Activated CD8-positive, alpha-beta memory T cell treated with anti-CD3 and anti-CD28 coated beads, Interleukin-2, amount 50 U/mL, for 1 hour (primary cell): Measurements from ENCODE around the gene SFT2D3.

Source experiments
- DNase-seq: peaks from one replicate; pipeline ENCODE4 v3.0.0-alpha.2; 2020; ENCODE audit errors: extremely low read depth

The SFT2D3 gene

DNA sequence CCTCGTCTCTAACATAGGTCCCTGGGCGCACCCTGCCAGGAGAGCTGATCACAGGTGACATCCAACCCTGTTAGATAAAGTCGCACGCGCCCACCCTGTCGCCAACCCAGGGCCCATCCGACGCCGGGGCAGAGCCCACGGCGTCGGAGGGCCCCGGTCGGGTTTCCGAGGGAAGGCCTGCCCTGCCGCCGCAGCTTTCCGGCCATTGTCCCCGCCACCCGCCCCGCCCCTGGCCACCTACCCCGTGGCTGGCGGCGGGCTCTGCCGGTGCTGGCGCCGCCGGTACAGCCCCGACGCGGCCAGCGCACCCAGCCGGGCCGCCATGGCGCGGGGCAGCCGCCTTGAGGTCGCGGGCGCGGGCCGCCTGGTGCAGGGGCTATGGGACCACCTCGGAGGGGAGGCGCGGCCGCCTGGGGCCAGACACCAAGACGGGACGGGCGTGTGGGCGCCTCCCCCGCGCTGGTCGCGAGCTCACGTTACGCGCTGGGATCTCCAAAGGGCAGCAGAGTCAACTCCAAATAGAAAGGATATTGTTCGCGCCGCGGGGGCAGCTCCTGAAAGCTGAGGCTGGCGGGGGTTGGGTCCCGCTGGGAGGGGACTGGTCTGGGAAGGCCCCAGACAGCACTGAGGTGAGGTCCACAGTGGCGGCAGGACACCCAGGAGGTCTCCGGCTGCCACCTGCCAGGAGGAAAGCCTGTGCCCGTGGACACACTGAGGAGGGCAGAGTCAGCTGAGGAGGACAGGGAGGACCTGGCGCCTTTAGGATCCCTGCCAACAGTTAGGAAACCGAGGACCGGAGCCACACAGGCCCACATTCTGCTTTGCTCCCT is 37.0 kb upstream of the SFT2D3 start:
- no peak for DNase-seq

DNA sequence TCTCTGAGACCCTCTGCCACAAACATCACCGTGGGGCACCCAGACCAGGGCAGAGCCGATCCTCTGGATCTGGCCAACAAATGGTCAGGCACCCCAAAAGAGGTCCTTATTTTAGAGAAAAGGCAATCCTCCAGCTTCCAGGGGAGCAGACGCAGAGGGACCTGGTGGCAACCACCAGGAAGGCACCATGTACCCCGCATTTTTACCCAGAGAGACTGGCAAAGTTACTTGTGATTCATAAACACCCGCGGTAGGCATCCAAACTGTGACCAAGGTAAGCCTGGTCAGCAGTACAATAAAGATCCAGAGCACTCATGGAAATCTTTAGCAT is 36.4 kb upstream of the SFT2D3 start:
- DNase-seq: no peak

GRCh38 chr2:127665267-127665893 is 35.9 kb upstream of the SFT2D3 start:
- DNase-seq: no peak

DNA sequence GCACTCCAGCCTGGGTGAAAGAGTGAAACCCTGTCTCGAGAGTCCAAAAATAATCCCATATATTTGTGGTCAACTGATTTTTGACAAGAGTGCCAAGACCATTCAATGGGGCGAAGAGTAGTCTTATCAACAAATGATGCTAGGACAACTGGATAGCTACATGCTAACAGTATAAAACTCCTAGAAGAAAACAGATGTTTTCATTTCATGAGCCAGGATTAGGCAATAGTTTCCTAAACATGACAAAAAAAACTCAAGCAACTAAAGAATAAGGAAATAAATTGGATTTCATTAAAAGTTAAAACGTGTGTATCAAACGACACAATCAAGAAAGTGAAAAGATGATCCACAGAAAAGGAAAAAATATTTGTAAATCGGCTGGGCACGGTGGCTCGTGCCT is 32.2 kb upstream of the SFT2D3 start:
- no peak for DNase-seq

GRCh38 chr2:127670055-127670956 is 31.0 kb upstream of the SFT2D3 start:
- no peak for DNase-seq

DNA sequence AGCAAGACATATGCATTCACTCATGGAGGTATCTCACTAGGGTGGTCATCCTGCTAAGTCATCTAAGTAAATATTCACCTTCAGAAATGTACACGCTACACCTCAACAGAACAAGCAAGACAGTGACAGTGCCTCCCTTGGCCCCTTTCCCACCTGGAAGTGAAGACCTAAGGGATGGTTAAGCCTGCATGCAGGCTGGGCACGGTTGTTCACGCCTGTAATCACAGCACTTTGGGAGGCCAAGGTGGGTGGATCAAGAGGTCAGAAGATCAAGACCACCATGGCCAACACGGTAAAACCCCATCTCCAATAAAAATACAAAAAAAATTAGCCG is 30.4 kb upstream of the SFT2D3 start:
- no peak for DNase-seq

DNA sequence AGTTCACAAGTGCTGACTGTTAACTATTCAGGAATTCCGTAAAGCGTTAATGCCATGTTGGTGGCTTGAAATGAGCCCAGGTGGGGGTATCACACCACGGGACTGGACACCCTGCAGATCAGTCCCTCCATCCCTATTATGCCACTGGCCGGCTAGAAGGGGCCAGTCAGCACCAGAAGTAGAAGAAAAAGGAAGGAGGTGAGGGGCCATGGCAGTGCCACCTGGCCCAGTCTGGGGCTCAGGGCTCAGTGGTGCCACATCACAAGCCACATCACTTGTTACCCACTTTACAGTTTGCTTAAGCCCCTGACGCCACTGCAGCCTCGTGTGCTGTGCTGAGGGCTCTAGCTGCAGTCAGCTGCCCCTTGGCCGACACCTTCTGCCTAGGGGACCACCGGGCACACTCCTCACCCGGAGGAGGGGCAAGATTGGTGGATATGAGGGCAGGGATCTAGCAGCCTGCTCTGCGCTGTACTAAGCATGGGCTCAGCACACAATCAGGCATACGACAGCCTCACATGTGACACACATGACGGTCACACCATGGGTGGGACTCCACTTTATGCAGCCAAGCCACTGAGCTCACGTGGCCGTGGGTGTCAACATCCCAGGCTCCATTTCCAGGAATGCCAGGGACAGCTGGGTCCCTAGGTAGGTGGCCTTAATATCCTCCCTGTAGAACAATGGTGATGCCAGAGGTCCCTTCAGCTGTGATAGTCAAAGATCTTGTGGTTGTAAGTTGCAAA is 29.6 kb upstream of the SFT2D3 start:
- DNase-seq: no peak

- no peak for DNase-seq
Observed at GRCh38 chr2:127672341-127673224, 28.7 kb upstream of the SFT2D3 start.

GRCh38 chr2:127673291-127674069 is 27.8 kb upstream of the SFT2D3 start:
- no peak for DNase-seq

DNA sequence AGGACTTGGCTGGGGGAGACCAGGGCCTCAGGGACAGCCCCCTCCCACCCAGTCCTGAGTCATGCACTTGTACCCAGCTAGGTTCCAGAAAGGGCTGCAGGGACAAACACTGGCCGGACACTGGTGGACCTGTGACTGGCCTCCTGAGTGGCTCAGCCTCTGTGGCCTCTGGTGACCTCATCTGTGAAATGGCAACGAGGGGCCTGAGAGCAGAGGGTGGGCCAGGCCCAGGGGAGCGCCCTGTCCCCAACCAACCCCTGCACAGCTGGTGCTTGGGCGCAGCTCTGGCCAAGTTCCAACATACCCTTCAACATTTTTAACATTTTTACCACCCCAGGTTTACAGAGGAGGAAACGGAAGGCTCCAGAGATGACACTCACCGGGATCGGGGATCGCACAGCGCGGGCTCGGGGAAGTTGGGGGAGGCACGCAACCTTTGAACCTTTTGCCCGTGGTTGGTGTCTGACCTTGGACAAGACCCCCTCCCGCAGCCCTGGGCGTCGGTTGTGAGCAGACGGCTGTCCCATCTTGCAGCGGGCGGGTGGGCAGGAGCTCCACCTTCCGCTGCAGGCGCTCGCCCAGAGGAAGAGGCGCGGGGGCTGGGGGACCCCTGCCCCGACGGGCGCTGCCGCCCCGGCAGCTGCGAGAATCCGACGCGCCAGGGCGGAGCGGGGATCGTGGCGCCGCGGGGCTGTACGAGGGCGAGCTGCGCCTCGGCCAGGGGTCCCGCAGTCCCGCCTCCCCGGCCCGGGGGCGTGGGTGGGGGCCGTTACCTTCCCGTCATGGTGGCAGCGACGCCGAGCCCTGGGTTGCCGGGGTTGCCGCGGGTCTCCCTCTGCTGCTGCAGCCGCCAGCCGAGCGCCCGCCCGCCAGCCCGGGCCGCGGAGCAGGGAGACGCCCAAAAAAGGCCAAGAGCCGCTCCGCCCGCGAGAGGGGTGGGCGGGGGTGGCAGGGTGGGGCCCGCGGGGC is 26.8 kb upstream of the SFT2D3 start:
- DNase-seq: no peak

- no peak for DNase-seq
Observed at GRCh38 chr2:127675331-127676261, 25.7 kb upstream of the SFT2D3 start, which contains the start of gene LIMS2. LIMS2 (minus strand) TSS chr2:127675530; CDS start chr2:127675024, 506 bp downstream.

DNA sequence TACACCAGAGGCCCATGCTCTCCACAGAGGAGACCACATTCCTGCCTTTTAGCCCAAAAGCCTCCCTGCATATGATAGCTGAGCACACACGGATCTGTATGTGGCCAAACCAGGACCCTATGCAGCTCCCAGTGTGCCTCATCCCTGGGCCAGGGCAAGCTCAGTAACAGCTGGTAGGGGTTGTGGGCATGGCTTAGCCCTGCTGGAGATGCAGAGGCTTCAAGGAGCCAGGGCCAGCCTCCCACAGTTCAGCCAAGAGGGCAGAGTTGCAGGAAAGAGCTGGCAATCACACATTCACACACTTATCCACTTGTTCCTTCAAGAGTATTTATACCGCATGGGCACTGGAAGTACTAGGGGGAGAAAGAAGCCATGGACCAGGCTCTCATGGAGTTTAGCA is 24.4 kb upstream of the SFT2D3 start:
- DNase-seq: no peak

DNA sequence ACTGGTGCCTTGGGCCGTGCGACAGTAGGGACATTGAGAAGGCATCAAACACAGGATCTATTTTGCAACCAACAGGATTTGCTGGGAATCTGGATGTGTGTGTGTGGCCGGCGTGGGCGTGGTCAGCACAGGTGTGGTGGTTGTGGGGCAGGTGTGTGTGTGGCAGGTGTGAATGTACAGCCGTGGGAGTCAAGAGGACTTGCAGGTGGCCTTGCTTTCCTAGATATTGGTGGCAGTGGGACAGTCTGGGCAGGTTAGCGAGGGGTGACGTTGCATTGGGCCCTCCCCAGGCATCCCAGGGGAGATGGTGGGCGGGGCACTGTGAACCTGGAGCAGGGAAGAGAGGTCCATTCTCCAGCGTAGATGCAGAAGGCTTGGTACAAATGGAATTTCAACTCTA is 22.8 kb upstream of the SFT2D3 start:
- DNase-seq: no peak

DNA sequence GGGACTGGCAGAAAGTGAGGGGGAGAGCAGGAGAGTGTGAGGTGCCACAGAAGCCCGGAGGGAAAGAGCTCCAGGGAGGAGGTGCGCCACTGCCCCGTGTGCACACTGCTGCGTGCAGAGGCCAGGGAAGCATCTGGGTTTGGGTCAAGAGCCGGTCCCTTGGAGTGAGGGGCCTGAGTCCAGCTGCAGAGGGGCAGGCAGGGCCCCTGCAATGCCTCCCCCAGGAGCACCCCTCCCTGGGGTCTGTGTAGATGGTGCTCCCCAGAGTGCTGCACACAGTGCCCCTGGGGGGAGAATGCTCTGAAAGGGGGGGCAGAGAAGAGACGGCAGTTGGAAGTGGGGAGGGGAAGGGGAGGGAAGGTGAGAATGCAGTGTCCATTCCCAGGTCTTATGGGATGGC is 22.3 kb upstream of the SFT2D3 start:
- no peak for DNase-seq

DNA sequence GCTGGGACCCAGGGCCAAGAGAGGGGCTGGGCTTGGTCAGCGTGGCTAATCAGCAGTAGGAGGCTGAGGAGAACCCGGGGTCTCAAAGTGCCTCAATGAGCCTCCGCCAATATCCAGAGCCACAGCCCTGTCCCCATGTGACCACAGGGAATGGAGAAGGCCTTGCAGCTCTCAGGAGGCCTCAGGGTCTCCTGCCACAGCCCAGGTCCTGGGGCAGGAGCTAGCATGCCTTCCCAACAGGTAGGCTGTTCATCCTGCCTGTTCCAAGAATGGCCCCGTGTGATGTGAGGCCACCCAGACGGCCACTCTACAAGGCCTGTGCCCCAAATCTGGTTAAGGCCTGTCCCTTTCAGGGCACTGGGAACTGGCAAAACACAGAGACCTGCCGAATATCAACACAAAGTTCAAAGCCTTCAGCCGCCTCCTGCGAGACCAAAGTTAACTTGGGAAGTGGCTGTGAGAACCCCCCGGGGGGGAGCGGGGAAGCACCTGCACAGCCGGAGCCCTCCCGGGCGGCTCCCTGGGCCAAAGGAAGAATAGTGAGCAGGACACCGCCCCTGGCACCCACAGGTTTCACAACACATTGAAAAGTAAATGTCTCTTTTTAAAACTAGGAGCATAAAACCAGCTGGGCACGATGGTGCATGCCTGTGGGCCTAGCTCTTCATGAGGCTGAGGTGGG is 21.5 kb upstream of the SFT2D3 start:
- DNase-seq: no peak

GRCh38 chr2:127680706-127681287 is 20.5 kb upstream of the SFT2D3 start:
- no peak for DNase-seq

- DNase-seq: no peak
Observed at GRCh38 chr2:127681288-127681804, 20.0 kb upstream of the SFT2D3 start.
